GM12878 (cell line): ENCODE data around the gene SLC25A28. TPM values are rescaled to one million over a fixed set of nuclear protein-coding genes. Genes with fewer than 3 reads are reported as not detected.

Experiments
- ATAC-seq: fragments of 200-7000 bp; cut with Tn5 transposase; 3 replicates; pipeline ENCODE4 v1.9.1; 2020; ENCODE audit warnings: mild to moderate bottlenecking, moderate library complexity
- BruUV-seq: library from RNA; stranded (reverse); fragments of 400-500 nt; replicated peaks from 2 replicates; lab custom pipeline; 2021; lab: Mats Ljungman, UMichigan
- CTCF ChIA-PET: fragments of 300-600 bp; sonication (Branson Sonifier 250); formaldehyde crosslinking; extraction: SDS; loops from one replicate; lab custom pipeline; 2021; ENCODE audit warnings: inconsistent platforms; lab: Yijun Ruan, JAX
- POLR2A ChIA-PET: fragments of 350-600 bp; formaldehyde crosslinking; extraction: SDS; loops from one replicate; lab custom pipeline; 2021; ENCODE audit warnings: inconsistent platforms; lab: Charles Lee
- RAD21 ChIA-PET: fragments of 300-600 bp; sonication (Branson Sonifier 250); formaldehyde crosslinking; loops from one replicate; lab custom pipeline; 2023; ENCODE audit warnings: antibody characterized with exemption; ENCODE audit not compliant: unreplicated experiment; lab: Charles Lee
- SMC1A ChIA-PET: fragments of 300-600 bp; sonication (Branson Sonifier 250); formaldehyde crosslinking; loops from one replicate; lab custom pipeline; 2023; ENCODE audit not compliant: unreplicated experiment, uncharacterized antibody; lab: Charles Lee
- DNase-seq: peaks from one replicate; pipeline ENCODE4 v3.0.0-alpha.2; 2011; ENCODE audit warnings: low read depth, low spot score
- FAIRE-seq: peaks from 3 replicates; lab custom pipeline; 2011; peaks lifted over from hg19 to GRCh38; lab: Jason Lieb, UNC
- H2AFZ ChIP-seq: 2 replicates; pipeline ENCODE4 v1.6.0; 2011; ENCODE audit warnings: low read depth, low read length, control low read depth; ENCODE audit not compliant: control insufficient read depth
- H3K27ac ChIP-seq: 2 replicates; pipeline ENCODE4 v1.5.1; 2011; ENCODE audit warnings: control low read depth; ENCODE audit not compliant: control insufficient read depth, insufficient read depth
- H3K27me3 ChIP-seq, 2 experiments: replicated peaks in 1 of 2; 2 replicates each; pipeline versions ENCODE4 v1.6.0 to v1.6.1; 2011; ENCODE audit warnings: low read length in 1 of 2; ENCODE audit not compliant: control insufficient read depth in 2 of 2, insufficient read depth in 2 of 2
- H3K36me3 ChIP-seq, 2 experiments: 2 replicates each; pipeline ENCODE4 v1.5.1; 2011; ENCODE audit warnings: low read length in 1 of 2; ENCODE audit not compliant: control insufficient read depth in 2 of 2, insufficient read depth in 2 of 2
- H3K4me1 ChIP-seq: 2 replicates; pipeline ENCODE4 v1.6.1; 2011; ENCODE audit warnings: mild to moderate bottlenecking, low read length, moderate library complexity, mixed read lengths; ENCODE audit not compliant: control insufficient read depth, insufficient read depth
- H3K4me2 ChIP-seq: 2 replicates; pipeline ENCODE4 v1.6.0; 2011; ENCODE audit warnings: control low read depth; ENCODE audit not compliant: control insufficient read depth, insufficient read depth
- H3K4me3 ChIP-seq: fragments of 200-600 bp; sonication (generic); 2 replicates; pipeline ENCODE4 v1.5.1; 2016
- H3K79me2 ChIP-seq: 2 replicates; pipeline ENCODE4 v1.6.0; 2011; ENCODE audit warnings: low read length; ENCODE audit not compliant: control insufficient read depth, insufficient read depth
- H3K9ac ChIP-seq: 2 replicates; pipeline ENCODE4 v1.8.0; 2011; ENCODE audit warnings: low read length, control low read depth, mixed read lengths; ENCODE audit not compliant: control insufficient read depth, insufficient read depth
- H3K9me3 ChIP-seq: replicated peaks from 3 replicates; pipeline ENCODE4 v1.5.1; 2011; ENCODE audit warnings: mild to moderate bottlenecking, low read length; ENCODE audit not compliant: control insufficient read depth, insufficient read depth
- H4K20me1 ChIP-seq: 2 replicates; pipeline ENCODE4 v1.6.0; 2011; ENCODE audit not compliant: control insufficient read depth, insufficient read depth
- CBX3 ChIP-seq: fragments of 200-600 bp; sonication (generic); IDR thresholded peaks from 2 replicates; pipeline ENCODE4 v1.6.1; 2016; ENCODE audit warnings: low read depth, borderline replicate concordance
- CEBPB ChIP-seq, 2 experiments: fragments of 150-350 bp in 1 of 2; IDR thresholded peaks; 2 replicates each; pipeline ENCODE4 v1.6.1; 2012 to 2014; ENCODE audit warnings: low read depth in 2 of 2, low read length in 2 of 2, borderline replicate concordance in 1 of 2, inconsistent platforms in 1 of 2
- DPF2 ChIP-seq: fragments of 450-650 bp; IDR thresholded peaks from 2 replicates; pipeline ENCODE4 v1.6.1; 2017; ENCODE audit warnings: mild to moderate bottlenecking
- E4F1 ChIP-seq: fragments of 450-650 bp; IDR thresholded peaks from 2 replicates; pipeline ENCODE4 v1.6.1; 2018; ENCODE audit warnings: borderline replicate concordance, mild to moderate bottlenecking; ENCODE audit not compliant: partially characterized antibody
- EZH2 ChIP-seq: IDR thresholded peaks from 2 replicates; pipeline ENCODE4 v1.6.1; 2012; ENCODE audit warnings: low read depth, mild to moderate bottlenecking, control low read depth, inconsistent platforms, low read length, borderline replicate concordance; ENCODE audit not compliant: control insufficient read depth
- IRF4 ChIP-seq: IDR thresholded peaks from 2 replicates; pipeline ENCODE4 v1.6.1; 2011; ENCODE audit warnings: low read depth, low read length
- MTA3 ChIP-seq: IDR thresholded peaks from 2 replicates; pipeline ENCODE4 v1.6.1; 2012; ENCODE audit warnings: low read length, inconsistent platforms, borderline replicate concordance
- MYB ChIP-seq: fragments of 150-350 bp; IDR thresholded peaks from 2 replicates; pipeline ENCODE4 v1.6.1; 2014; ENCODE audit warnings: mild to moderate bottlenecking, low read depth, low read length, borderline replicate concordance
- NFYA ChIP-seq: IDR thresholded peaks from 2 replicates; pipeline ENCODE4 v1.6.1; 2011; ENCODE audit warnings: low read depth, mild to moderate bottlenecking, low read length, improper control_type of control experiment, borderline replicate concordance
- SMC3 ChIP-seq: IDR thresholded peaks from 2 replicates; pipeline ENCODE4 v1.6.1; 2011; ENCODE audit warnings: low read length, improper control_type of control experiment, borderline replicate concordance
- ZBTB40 ChIP-seq: fragments of 450-650 bp; IDR thresholded peaks from 2 replicates; pipeline ENCODE4 v1.6.1; 2016; ENCODE audit warnings: mild to moderate bottlenecking, moderate library complexity, borderline replicate concordance
- WGBS: methylation state at CpG from one replicate; pipeline ENCODE4 v1.1.6; 2016; ENCODE audit warnings: low lambda C conversion rate; ENCODE audit not compliant: insufficient replicate concordance, insufficient coverage; ENCODE audit errors: missing lambda C conversion rate; 5-methylcytosine and 5-hydroxymethylcytosine counted together
- in situ Hi-C: fragments of 300-500 bp; cut with MboI; formaldehyde crosslinking; loops from 9 replicates; pipeline ENCODE4 v1.14.3; 2018; ENCODE audit warnings: mixed read lengths
- intact Hi-C: fragments of 100-400 bp; cut with micrococcal nuclease; formaldehyde crosslinking; loops from one replicate; pipeline ENCODE4 v1.14.2; 2022; ENCODE audit not compliant: unreplicated experiment
- polyA plus RNA-seq, 11 experiments: library from polyadenylated mRNA; depleted of rRNA in 4 of 11; unstranded in 6 of 11; stranded (reverse) in 5 of 11; fragments of >200 nt; fragmentation: Nextera tagmentation in 4 of 11; fragmentation: Illumina TruSeq in 1 of 11; extraction: Ambion mirVana in 4 of 11; extraction: Trizol in 1 of 11; gene quantifications; 1 replicate in 1 of 11; 2 replicates in 10 of 11; pipeline versions ENCODE4 v1.2.1 to v1.2.3, GENCODE V29; 2011 to 2016; ENCODE audit warnings: inconsistent platforms in 2 of 11, missing spikeins in 2 of 11, low read depth in 1 of 11
- total RNA-seq, 4 experiments: library from RNA; depleted of rRNA in 3 of 4; stranded (reverse); fragments of >200 nt in 3 of 4; fragmentation: Illumina TruSeq in 1 of 4; extraction: Trizol in 1 of 4; gene quantifications; 2 replicates each; pipeline versions ENCODE4 v1.2.1 to v1.2.3, GENCODE V29; 2013 to 2021

Gene SLC25A28
- total and polyA plus RNA-seq, 10 of the 15 experiments (the other 5 are each of a cell fraction or from before 2014, with no cell fraction given), result 7.5 to 47.8 (median 24.9) TPM

DNA sequence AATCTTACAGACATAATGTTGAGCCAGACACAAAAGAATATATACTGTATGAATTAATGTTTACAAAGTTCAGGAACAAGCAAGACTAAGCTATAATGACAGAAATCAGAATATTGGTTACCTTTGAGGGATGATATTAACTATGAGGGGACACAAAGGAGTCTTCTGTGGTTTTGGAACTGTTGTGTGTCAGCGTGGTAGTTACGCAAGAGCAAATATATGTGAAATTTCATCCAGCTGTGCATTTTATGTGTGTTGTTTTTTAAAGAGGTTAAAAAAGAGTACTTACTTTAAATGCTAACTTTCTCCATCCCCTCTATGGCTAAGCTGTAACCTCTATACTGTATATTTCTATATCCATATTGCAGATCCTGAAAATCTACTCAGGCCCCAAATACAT, 14.9 kb downstream of the SLC25A28 start:
- no peak overlapping the region for H3K27ac ChIP-seq
- ChIA-PET CTCF (interaction anchor here (1.0 to 1.3 kb wide), 2 partner anchors 10 to 169 kb away, joined by 3 to 4 read pairs; no protein-coding TSS in a partner anchor), RAD21 (interaction anchor here (0.6 kb wide), 1 partner anchor 502 kb away, joined by 3 read pairs; no protein-coding TSS in a partner anchor), POLR2A (no interaction called here), SMC1A (interaction anchor here (0.6 to 1.7 kb wide), 2 partner anchors 12 to 33 kb away, joined by 3 to 5 read pairs; no protein-coding TSS in a partner anchor)
- TF ChIP-seq SMC3 (no peak), MYB (no peak), MTA3 (no peak), EZH2 (no peak)
- H3K79me2 ChIP-seq, result no peaks in the 10 kb centered on the region
- DNase-seq (no peak), FAIRE-seq (no peak), ATAC-seq (no peak)
- 75% methylated on average over 2 of the region's 2 CpGs for WGBS
- intact Hi-C loops (no loop called here), in situ Hi-C loops (no loop called here)
- no peaks in the 10 kb centered on the region for H4K20me1 ChIP-seq
- no peak overlapping the region for H3K4me3 ChIP-seq
- H2AFZ ChIP-seq, result no peak overlapping the region
- no peaks in the 10 kb centered on the region; a peak in 1 of 4 replicates for H3K36me3 ChIP-seq
- no TSS peak for BruUV-seq
- H3K9me3 ChIP-seq, result no peaks in the 10 kb centered on the region
- H3K4me1 ChIP-seq, result no peaks in the 10 kb centered on the region
- no peak overlapping the region for H3K4me2 ChIP-seq
- no peaks in the 10 kb centered on the region for H3K27me3 ChIP-seq
- no peak overlapping the region for H3K9ac ChIP-seq

GRCh38 chr10:99604862-99605261, 15.4 kb downstream of the SLC25A28 start:
- no peak for FAIRE-seq
- no peaks in the 10 kb centered on the region for H3K79me2 ChIP-seq
- peaks cover 5% of the 10 kb centered on the region for H3K4me1 ChIP-seq
- H3K9me3 ChIP-seq, result no peaks in the 10 kb centered on the region
- RAD21 ChIA-PET, result interaction anchor here (0.8 kb wide), 1 partner anchor 168 kb away, joined by 3 read pairs; no protein-coding TSS in a partner anchor
- SMC1A ChIA-PET, result no interaction called here
- no peak for DNase-seq
- in situ Hi-C loops (no loop called here), intact Hi-C loops (no loop called here)
- H3K9ac ChIP-seq, result no peak overlapping the region
- no peaks in the 10 kb centered on the region for H4K20me1 ChIP-seq
- BruUV-seq, result no TSS peak
- CTCF ChIA-PET, result no interaction called here
- H3K4me2 ChIP-seq, result no peak overlapping the region
- WGBS, result 57% methylated on average over 1 of the region's 1 CpG
- H3K4me3 ChIP-seq, result no peak overlapping the region
- no peak for ATAC-seq
- no peak overlapping the region for H2AFZ ChIP-seq
- H3K27ac ChIP-seq, result no peak overlapping the region
- no peaks in the 10 kb centered on the region for H3K27me3 ChIP-seq
- POLR2A ChIA-PET, result no interaction called here
- no peaks in the 10 kb centered on the region; a peak in 1 of 4 replicates for H3K36me3 ChIP-seq
- TF ChIP-seq CEBPB (IDR thresholded peaks at IDR 0.05; ENCODE audit: borderline replicate concordance in 1 of 2, low read depth in 2 of 2, low read length in 2 of 2) (no peak), NFYA (no peak), CBX3 (no peak), E4F1 (no peak), DPF2 (no peak), IRF4 (no peak), ZBTB40 (no peak)
